HCT116 (cell line): Measurements from ENCODE around the gene PPP1R1B. TPM values are rescaled to one million over a fixed set of nuclear protein-coding genes. Genes with fewer than 3 reads are reported as not detected.

Experiments used
- ATAC-seq: fragments of 200-7000 bp; cut with Tn5 transposase; 2 replicates; pipeline ENCODE4 v1.9.1; 2020; ENCODE audit warnings: mild to moderate bottlenecking, moderate library complexity
- BruUV-seq: library from RNA; stranded (reverse); fragments of 400-500 nt; replicated peaks from 2 replicates; lab custom pipeline; 2021; lab: Mats Ljungman, UMichigan
- CTCF ChIA-PET: fragments of 300-600 bp; sonication (Branson Sonifier 250); formaldehyde crosslinking; loops from one replicate; lab custom pipeline; 2021; ENCODE audit warnings: antibody characterized with exemption; lab: Charles Lee
- POLR2A ChIA-PET: fragments of 300-600, 350-600 bp; sonication (Branson Sonifier 250); formaldehyde crosslinking; loops from one replicate; lab custom pipeline; 2021; ENCODE audit warnings: antibody characterized with exemption; lab: Charles Lee
- RAD21 ChIA-PET, 2 experiments: fragments of 300-600 bp; sonication (Branson Sonifier 250); formaldehyde crosslinking; loops; one replicate each; lab custom pipeline; 2023; ENCODE audit warnings: low total read pairs in 2 of 2; ENCODE audit not compliant: uncharacterized antibody in 2 of 2, unreplicated experiment in 2 of 2, low non-redundant PET in 1 of 2; lab: Charles Lee
- DNase-seq: peaks from one replicate; pipeline ENCODE4 v3.0.0-alpha.2; 2010; ENCODE audit warnings: low read depth, low spot score
- H2AFZ ChIP-seq: fragments of 200-600 bp; shearing (Covaris generic), sonication (generic); 2 replicates; pipeline ENCODE4 v1.6.1; 2017; ENCODE audit warnings: low read depth, mixed run types, mixed read lengths, antibody characterized with exemption, low read length; ENCODE audit not compliant: poor library complexity, severe bottlenecking
- H3K27ac ChIP-seq: 2 replicates; pipeline ENCODE4 v1.5.1; 2012; ENCODE audit warnings: low read depth, low read length
- H3K27me3 ChIP-seq: fragments of 200-600 bp; sonication (generic); 2 replicates; pipeline ENCODE4 v1.6.1; 2016; ENCODE audit warnings: mixed run types, low read length, mixed read lengths; ENCODE audit not compliant: insufficient read depth
- H3K36me3 ChIP-seq, 2 experiments: fragments of 200-500 bp in 1 of 2; fragments of 200-600 bp in 1 of 2; sonication (Bioruptor generic) in 1 of 2; sonication (generic) in 1 of 2; 2 replicates each; pipeline versions ENCODE4 v1.5.1 to v1.6.1; 2014 to 2016; ENCODE audit warnings: low read length in 2 of 2, inconsistent platforms in 1 of 2, mixed read lengths in 1 of 2, mixed run types in 1 of 2; ENCODE audit not compliant: insufficient read depth in 2 of 2, control insufficient read depth in 1 of 2
- H3K4me1 ChIP-seq, 2 experiments: fragments of 200-600 bp in 1 of 2; sonication (generic) in 1 of 2; 2 replicates each; pipeline versions ENCODE4 v1.5.1 to v1.6.1; 2012 to 2017; ENCODE audit warnings: low read length in 2 of 2, inconsistent platforms in 1 of 2, mild to moderate bottlenecking in 1 of 2, mixed read lengths in 1 of 2, mixed run types in 1 of 2, moderate library complexity in 1 of 2; ENCODE audit not compliant: insufficient read depth in 2 of 2, control insufficient read depth in 1 of 2
- H3K4me2 ChIP-seq: fragments of 200-600 bp; sonication (generic); 2 replicates; pipeline ENCODE4 v1.6.1; 2017; ENCODE audit warnings: mixed run types, low read length, mixed read lengths
- H3K4me3 ChIP-seq, 2 experiments: fragments of 200-600 bp in 1 of 2; sonication (generic) in 1 of 2; replicated peaks in 1 of 2; 2 replicates each; pipeline ENCODE4 v1.5.1; 2011 to 2016; ENCODE audit warnings: low read length in 2 of 2, control low read depth in 1 of 2, low read depth in 1 of 2, mild to moderate bottlenecking in 1 of 2, mixed read lengths in 1 of 2, mixed run types in 1 of 2
- H3K79me2 ChIP-seq: fragments of 200-600 bp; sonication (generic); 2 replicates; pipeline ENCODE4 v1.6.1; 2017; ENCODE audit warnings: mild to moderate bottlenecking, mixed run types, low read length, moderate library complexity, mixed read lengths; ENCODE audit not compliant: insufficient read depth
- H3K9ac ChIP-seq: fragments of 200-600 bp; sonication (generic); 2 replicates; pipeline ENCODE4 v1.6.1; 2016; ENCODE audit warnings: low read length, mixed read lengths
- H3K9me2 ChIP-seq: fragments of 200-600 bp; sonication (generic), shearing (Covaris generic); 2 replicates; pipeline ENCODE4 v1.6.1; 2017; ENCODE audit warnings: mixed run types, mild to moderate bottlenecking, moderate library complexity; ENCODE audit not compliant: insufficient read depth
- H3K9me3 ChIP-seq, 2 experiments: fragments of 200-500 bp in 1 of 2; fragments of 200-600 bp in 1 of 2; sonication (Bioruptor generic) in 1 of 2; sonication (generic) in 1 of 2; 2 replicates each; pipeline ENCODE4 v1.6.1; 2014 to 2017; ENCODE audit warnings: low read length in 2 of 2, mixed read lengths in 2 of 2, inconsistent platforms in 1 of 2, low read depth in 1 of 2, mild to moderate bottlenecking in 1 of 2, mixed run types in 1 of 2, moderate library complexity in 1 of 2; ENCODE audit not compliant: control insufficient read depth in 1 of 2, insufficient read depth in 1 of 2
- H4K20me1 ChIP-seq: fragments of 200-600 bp; sonication (generic), shearing (Covaris generic); 2 replicates; pipeline ENCODE4 v1.6.1; 2017; ENCODE audit warnings: mixed run types, mild to moderate bottlenecking, moderate library complexity; ENCODE audit not compliant: insufficient read depth
- ATF3 ChIP-seq: IDR thresholded peaks from 2 replicates; pipeline ENCODE4 v1.6.1; 2012
- CBX3 ChIP-seq: IDR thresholded peaks from 2 replicates; pipeline ENCODE4 v1.6.1; 2012; ENCODE audit warnings: low read depth
- CEBPB ChIP-seq: IDR thresholded peaks from 2 replicates; pipeline ENCODE4 v1.6.1; 2012; ENCODE audit warnings: low read depth
- CTCF ChIP-seq, 3 experiments: fragments of 200-600 bp in 1 of 3; sonication (generic) in 1 of 3; IDR thresholded peaks in 2 of 3; conservative IDR thresholded peaks in 1 of 3; 2 replicates each; pipeline ENCODE4 v1.5.1; 2012 to 2017; ENCODE audit warnings: low read depth in 2 of 3, low read length in 2 of 3, antibody characterized with exemption in 1 of 3, borderline replicate concordance in 1 of 3, control low read depth in 1 of 3, mild to moderate bottlenecking in 1 of 3, mixed read lengths in 1 of 3, mixed run types in 1 of 3, moderate library complexity in 1 of 3; ENCODE audit not compliant: insufficient read depth in 1 of 3
- JUND ChIP-seq: IDR thresholded peaks from 2 replicates; pipeline ENCODE4 v1.6.1; 2012
- MAX ChIP-seq: IDR thresholded peaks from 2 replicates; pipeline ENCODE4 v1.6.1; 2012
- POLR2A ChIP-seq: IDR thresholded peaks from 2 replicates; pipeline ENCODE4 v1.7.0; 2011; ENCODE audit warnings: borderline replicate concordance; ENCODE audit not compliant: insufficient read depth, insufficient read length; ENCODE audit errors: extremely low read depth
- SIN3A ChIP-seq: IDR thresholded peaks from 2 replicates; pipeline ENCODE4 v1.6.1; 2012; ENCODE audit warnings: low read depth
- TCF7L2 ChIP-seq: IDR thresholded peaks from 2 replicates; pipeline ENCODE4 v1.7.0; 2011; ENCODE audit warnings: borderline replicate concordance, inconsistent platforms; ENCODE audit not compliant: insufficient read depth, insufficient read length; ENCODE audit errors: extremely low read depth
- YY1 ChIP-seq: IDR thresholded peaks from 2 replicates; pipeline ENCODE4 v1.6.1; 2011; ENCODE audit warnings: low read length, low read depth, moderate library complexity, mild to moderate bottlenecking; ENCODE audit not compliant: insufficient replicate concordance; ENCODE audit errors: extremely low read depth
- ZBTB33 ChIP-seq: IDR thresholded peaks from 2 replicates; pipeline ENCODE4 v1.6.1; 2011; ENCODE audit warnings: mild to moderate bottlenecking, low read length, moderate library complexity; ENCODE audit not compliant: insufficient replicate concordance; ENCODE audit errors: extremely low read depth
- ZFX ChIP-seq: fragments of 450-650 bp; IDR thresholded peaks from 2 replicates; pipeline ENCODE4 v1.6.1; 2017
- intact Hi-C: fragments of 100-400 bp; cut with micrococcal nuclease; formaldehyde crosslinking; loops from 2 replicates; pipeline ENCODE4 v1.10.0; 2022
- total RNA-seq: library from RNA; stranded (reverse); gene quantifications from one replicate; pipeline ENCODE4 v1.2.1, GENCODE V29; 2021; ENCODE audit not compliant: unreplicated experiment

The PPP1R1B gene
- total RNA-seq, 1 experiment from 2014 or later, result 0.49 TPM

DNA sequence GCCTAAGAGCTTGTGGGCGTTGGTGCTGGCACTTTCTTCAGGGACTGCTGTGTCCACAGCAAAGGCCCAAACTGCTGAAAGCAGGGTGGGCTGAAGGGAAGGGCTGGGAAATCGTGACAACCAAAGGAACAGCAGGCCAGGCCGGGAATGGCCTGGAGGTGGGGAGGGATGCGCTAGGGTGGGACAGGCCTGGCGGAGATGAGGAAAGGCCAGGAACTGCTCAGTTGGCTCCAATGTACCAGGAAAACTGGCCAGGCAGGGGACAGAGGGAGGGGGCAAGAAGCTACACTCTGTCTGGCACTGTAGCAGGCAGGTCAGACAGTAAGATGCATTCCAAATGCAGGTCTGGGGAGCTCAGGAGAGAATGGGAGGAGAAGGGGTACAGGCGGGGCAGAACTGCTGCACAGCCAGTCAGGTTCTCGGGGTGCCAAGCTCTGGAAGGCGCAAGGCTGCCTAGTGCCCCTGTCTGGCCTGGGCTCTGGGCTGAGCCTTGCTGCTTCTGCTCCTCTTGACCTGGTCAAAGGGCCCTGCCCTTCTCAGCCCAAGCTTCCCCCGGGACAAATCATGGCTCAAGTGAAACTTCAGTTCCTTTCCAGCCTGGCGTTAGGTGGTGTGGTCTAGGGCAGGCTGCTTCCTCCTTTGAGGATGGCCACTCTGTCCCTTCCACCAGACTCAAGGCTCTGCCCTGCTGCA lies 48.8 kb downstream of the PPP1R1B start:
- CTCF ChIA-PET, result interaction anchor here (1.0 to 1.5 kb wide), 4 partner anchors 10 to 54 kb away, joined by 3 to 6 read pairs (median 5); partner anchors contain the start of gene TCAP
- no TSS peak for BruUV-seq
- RAD21 ChIA-PET, result no interaction called here
- H3K9ac ChIP-seq, result no peak overlapping the region
- intact Hi-C loops, result loop anchor here (2.0 kb wide), 1 partner anchor 41 kb away; no protein-coding TSS in a partner anchor
- H4K20me1 ChIP-seq, result no peaks in the 10 kb centered on the region
- no peaks in the 10 kb centered on the region for H3K27me3 ChIP-seq
- H3K4me3 ChIP-seq, result no peak overlapping the region
- no peaks in the 10 kb centered on the region for H3K36me3 ChIP-seq
- H3K4me1 ChIP-seq, result peaks cover 17 to 19% of the 10 kb centered on the region in 2 experiments; a peak in 2 of 4 replicates
- no peak for ATAC-seq
- H3K79me2 ChIP-seq, result no peaks in the 10 kb centered on the region
- DNase-seq, result no peak
- H3K9me3 ChIP-seq, result no peaks in the 10 kb centered on the region
- H3K9me2 ChIP-seq, result no peaks in the 10 kb centered on the region
- no peak overlapping the region for H3K4me2 ChIP-seq
- H2AFZ ChIP-seq, result no peak overlapping the region
- POLR2A ChIA-PET, result interaction anchor here (1.5 kb wide), 1 partner anchor 12 kb away, joined by 3 read pairs; the partner anchor contains the start of gene PGAP3
- no peak for TF ChIP-seq TCF7L2
- TF ChIP-seq CEBPB, result no peak
- no peak for TF ChIP-seq YY1
- TF ChIP-seq POLR2A, result no peak
- no peak for TF ChIP-seq ZFX
- TF ChIP-seq MAX, result no peak
- H3K27ac ChIP-seq, result peak overlapping the region; percentile 17; the same call in 1 of the 2 replicates

DNA sequence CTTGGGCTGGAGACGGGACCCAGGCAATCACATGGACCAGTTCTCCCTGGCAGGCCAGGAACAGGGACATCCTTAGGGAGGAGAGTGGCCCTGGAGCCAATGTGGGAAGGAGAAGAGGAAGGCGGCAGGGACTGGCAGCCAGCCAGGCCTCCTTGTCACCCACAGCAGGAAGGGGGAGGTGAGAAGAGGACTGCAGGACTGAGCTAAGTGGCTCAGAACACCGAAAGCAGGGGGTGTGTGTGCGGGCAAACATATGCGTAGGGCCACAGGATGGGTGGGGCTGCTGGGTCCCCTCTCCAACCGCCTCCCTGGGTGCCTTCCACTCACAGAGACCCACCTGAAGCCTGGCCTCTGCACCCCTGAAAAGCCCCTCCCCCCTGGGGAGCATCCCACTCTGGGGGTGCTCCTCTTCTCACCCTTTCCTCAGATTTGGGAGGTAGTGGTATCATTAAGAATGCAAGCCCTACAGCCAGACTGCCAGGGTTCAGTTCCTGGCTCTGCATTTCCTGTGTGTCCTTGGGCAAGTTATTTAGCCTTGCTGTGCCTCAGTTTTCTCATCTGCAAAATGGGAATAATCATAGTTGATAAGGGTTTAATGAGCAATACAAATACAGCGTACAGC lies 49.6 kb downstream of the PPP1R1B start:
- POLR2A ChIA-PET, result interaction anchor here (1.5 kb wide), 1 partner anchor 12 kb away, joined by 3 read pairs; the partner anchor contains the start of gene PGAP3
- no peak for DNase-seq
- no peak overlapping the region for H3K27ac ChIP-seq
- H4K20me1 ChIP-seq, result no peaks in the 10 kb centered on the region
- CTCF ChIA-PET, result interaction anchor here (1.1 to 1.5 kb wide), 2 partner anchors 11 to 21 kb away, joined by 3 to 6 read pairs; partner anchors contain the start of gene TCAP
- H3K4me3 ChIP-seq, result no peak overlapping the region
- H3K27me3 ChIP-seq, result no peaks in the 10 kb centered on the region
- H3K36me3 ChIP-seq, result no peaks in the 10 kb centered on the region
- no TSS peak for BruUV-seq
- intact Hi-C loops, result no loop called here
- RAD21 ChIA-PET, result no interaction called here
- H3K9ac ChIP-seq, result no peak overlapping the region
- peaks cover 17 to 19% of the 10 kb centered on the region in 2 experiments; a peak in 2 of 4 replicates for H3K4me1 ChIP-seq
- H3K4me2 ChIP-seq, result no peak overlapping the region
- no peaks in the 10 kb centered on the region for H3K9me2 ChIP-seq
- ATAC-seq, result peak; percentile 11; the same call in 1 of the 2 replicates
- no peak overlapping the region for H2AFZ ChIP-seq
- no peaks in the 10 kb centered on the region for H3K9me3 ChIP-seq
- no peaks in the 10 kb centered on the region for H3K79me2 ChIP-seq
- no peak for TF ChIP-seq CBX3
- TF ChIP-seq ZFX, result no peak
- no peak for TF ChIP-seq YY1
- no peak for TF ChIP-seq ATF3
- no peak for TF ChIP-seq ZBTB33
- no peak for TF ChIP-seq SIN3A
- no peak for TF ChIP-seq CTCF (IDR thresholded peaks at IDR 0.05 in 2 of 3, conservative IDR thresholded peaks at IDR 0.05 in 1 of 3; ENCODE audit: borderline replicate concordance in 1 of 3, insufficient read depth in 1 of 3, low read depth in 2 of 3, low read length in 2 of 3)
- TF ChIP-seq JUND, result no peak
- TF ChIP-seq CEBPB, result no peak
- TF ChIP-seq POLR2A, result no peak
